HL-60/S4 treated with phorbol 12-myristate 13-acetate at 8.2 ng/mL for 4 days and 3 days (cell line): ENCODE results near the gene EFCAB6.

Experiments
- in situ Hi-C: fragments of 300-500 bp; cut with MboI; formaldehyde crosslinking; loops from 2 replicates; pipeline ENCODE4 v1.15.0; 2022; ENCODE audit warnings: low sequenced_read_pairs

The EFCAB6 gene

GRCh38 chr22:43819421-43819921 lies 7.4 kb upstream of the EFCAB6 start:
- in situ Hi-C loops = no loop called here

- in situ Hi-C loops = no loop called here
Measured at GRCh38 chr22:43818981-43819380, 6.9 kb upstream of the EFCAB6 start.

GRCh38 chr22:43817402-43817801 lies 5.3 kb upstream of the EFCAB6 start:
- in situ Hi-C loops = no loop called here

- in situ Hi-C loops = no loop called here
Measured at GRCh38 chr22:43814264-43814663, 2.2 kb upstream of the EFCAB6 start.

GRCh38 chr22:43812890-43813289 lies 785 bp upstream of the EFCAB6 start:
- in situ Hi-C loops = no loop called here

GRCh38 chr22:43811777-43812148 lies 342 bp downstream of the EFCAB6 start:
- in situ Hi-C loops = no loop called here

GRCh38 chr22:43802897-43803495 lies 9.1 kb downstream of the EFCAB6 start:
- in situ Hi-C loops = no loop called here

GRCh38 chr22:43800970-43801369 lies 11.1 kb downstream of the EFCAB6 start:
- in situ Hi-C loops = no loop called here

- in situ Hi-C loops = no loop called here
Measured at GRCh38 chr22:43798492-43798891, 13.6 kb downstream of the EFCAB6 start.

- in situ Hi-C loops = no loop called here
Measured at GRCh38 chr22:43796567-43796966, 15.5 kb downstream of the EFCAB6 start.

GRCh38 chr22:43795320-43795719 lies 16.8 kb downstream of the EFCAB6 start:
- in situ Hi-C loops = no loop called here

GRCh38 chr22:43792905-43793304 lies 19.2 kb downstream of the EFCAB6 start:
- in situ Hi-C loops = no loop called here

- in situ Hi-C loops = no loop called here
Measured at GRCh38 chr22:43789452-43789851, 22.7 kb downstream of the EFCAB6 start.

- in situ Hi-C loops = no loop called here
Measured at GRCh38 chr22:43783777-43784176, 28.3 kb downstream of the EFCAB6 start.

GRCh38 chr22:43782448-43782847 lies 29.7 kb downstream of the EFCAB6 start:
- in situ Hi-C loops = no loop called here

GRCh38 chr22:43777286-43777685 lies 34.8 kb downstream of the EFCAB6 start:
- in situ Hi-C loops = no loop called here

- in situ Hi-C loops = no loop called here
Measured at GRCh38 chr22:43776081-43776670, 35.9 kb downstream of the EFCAB6 start.

- in situ Hi-C loops = no loop called here
Measured at GRCh38 chr22:43774318-43774915, 37.7 kb downstream of the EFCAB6 start.

GRCh38 chr22:43772831-43773230 lies 39.3 kb downstream of the EFCAB6 start:
- in situ Hi-C loops = no loop called here

GRCh38 chr22:43755452-43755851 lies 56.7 kb downstream of the EFCAB6 start:
- in situ Hi-C loops = no loop called here

GRCh38 chr22:43755011-43755410 lies 57.1 kb downstream of the EFCAB6 start:
- in situ Hi-C loops = no loop called here

GRCh38 chr22:43754176-43754575 lies 57.9 kb downstream of the EFCAB6 start:
- in situ Hi-C loops = no loop called here
